ACC112 (cell line): ENCODE data around the gene CNTD1.

Experiments used
- H2AFZ ChIP-seq: fragments of 200-600 bp; sonication (generic); one replicate; pipeline ENCODE4 v1.6.0; 2017; ENCODE audit warnings: antibody characterized with exemption, low read length; ENCODE audit not compliant: unreplicated experiment
- H3K27ac ChIP-seq: fragments of 200-600 bp; sonication (generic); 2 replicates; pipeline ENCODE4 v1.5.1; 2014; ENCODE audit warnings: low read depth, mild to moderate bottlenecking, antibody characterized with exemption, low read length, moderate library complexity
- H3K27me3 ChIP-seq: fragments of 200-600 bp; sonication (generic); 2 replicates; pipeline ENCODE4 v1.6.1; 2014; ENCODE audit warnings: mild to moderate bottlenecking, antibody characterized with exemption, low read length, moderate library complexity, mixed read lengths; ENCODE audit not compliant: insufficient read depth
- H3K36me3 ChIP-seq: fragments of 200-600 bp; sonication (generic); 2 replicates; pipeline ENCODE4 v1.6.1; 2016; ENCODE audit warnings: mild to moderate bottlenecking, antibody characterized with exemption, low read length, moderate library complexity, mixed read lengths; ENCODE audit not compliant: insufficient read depth
- H3K4me1 ChIP-seq: fragments of 200-600 bp; sonication (generic); one replicate; pipeline ENCODE4 v1.6.1; 2016; ENCODE audit warnings: low read length, mixed read lengths; ENCODE audit not compliant: insufficient read depth, unreplicated experiment, control insufficient read depth
- H3K4me3 ChIP-seq: fragments of 200-600 bp; sonication (generic); 2 replicates; pipeline ENCODE4 v1.5.1; 2014; ENCODE audit warnings: mild to moderate bottlenecking, low read depth, low read length
- H3K79me2 ChIP-seq: fragments of 200-600 bp; sonication (generic); one replicate; pipeline ENCODE4 v1.6.0; 2016; ENCODE audit warnings: low read length; ENCODE audit not compliant: control insufficient read depth, unreplicated experiment, insufficient read depth

Gene CNTD1

GRCh38 chr17:42780851-42781638 lies 17.6 kb upstream of the CNTD1 start:
- Histone ChIP-seq H3K4me1 (peaks cover 28% of the 10 kb centered on the region), H3K27me3 (no peaks in the 10 kb centered on the region), H2AFZ (no peak overlapping the region), H3K36me3 (peaks cover 5% of the 10 kb centered on the region; the same call in 1 of the 2 replicates), H3K79me2 (peaks cover 18% of the 10 kb centered on the region), H3K27ac (no peak overlapping the region), H3K4me3 (peak overlapping the region; percentile 81)

GRCh38 chr17:42781639-42782165 lies 17.0 kb upstream of the CNTD1 start:
- peaks cover 18% of the 10 kb centered on the region for H3K79me2 ChIP-seq
- peak overlapping the region; percentile 81 for H3K4me3 ChIP-seq
- H3K36me3 ChIP-seq: peaks cover 5% of the 10 kb centered on the region; the same call in 1 of the 2 replicates
- H2AFZ ChIP-seq: no peak overlapping the region
- peaks cover 28% of the 10 kb centered on the region for H3K4me1 ChIP-seq
- no peaks in the 10 kb centered on the region for H3K27me3 ChIP-seq
- H3K27ac ChIP-seq: no peak overlapping the region

GRCh38 chr17:42782166-42783061 lies 16.2 kb upstream of the CNTD1 start:
- Histone ChIP-seq H3K27me3 (no peaks in the 10 kb centered on the region), H3K4me3 (peak overlapping the region; percentile 81), H3K36me3 (peaks cover 5% of the 10 kb centered on the region; the same call in 1 of the 2 replicates), H3K4me1 (peaks cover 28% of the 10 kb centered on the region), H2AFZ (no peak overlapping the region), H3K27ac (peak overlapping the region; percentile 44), H3K79me2 (peaks cover 18% of the 10 kb centered on the region)

GRCh38 chr17:42783062-42783790 lies 15.4 kb upstream of the CNTD1 start:
- peaks cover 5% of the 10 kb centered on the region; the same call in 1 of the 2 replicates for H3K36me3 ChIP-seq
- no peaks in the 10 kb centered on the region for H3K27me3 ChIP-seq
- no peak overlapping the region for H2AFZ ChIP-seq
- peaks cover 18% of the 10 kb centered on the region for H3K79me2 ChIP-seq
- peak overlapping the region; percentile 81 for H3K4me3 ChIP-seq
- H3K27ac ChIP-seq: peak overlapping the region; percentile 44
- H3K4me1 ChIP-seq: peaks cover 28% of the 10 kb centered on the region

GRCh38 chr17:42783791-42784138 lies 14.9 kb upstream of the CNTD1 start:
- Histone ChIP-seq H3K27me3 (no peaks in the 10 kb centered on the region), H3K27ac (peak overlapping the region; percentile 31), H3K4me3 (0 out of 2 replicates have a peak overlapping the region, but pooled peaks have one; percentile 81), H2AFZ (no peak overlapping the region), H3K36me3 (peaks cover 5% of the 10 kb centered on the region; the same call in 1 of the 2 replicates), H3K79me2 (peaks cover 18% of the 10 kb centered on the region), H3K4me1 (peaks cover 28% of the 10 kb centered on the region)

- H3K4me1 ChIP-seq: peaks cover 28% of the 10 kb centered on the region
- no peak overlapping the region for H3K27ac ChIP-seq
- H3K27me3 ChIP-seq: no peaks in the 10 kb centered on the region
- peaks cover 5% of the 10 kb centered on the region; the same call in 1 of the 2 replicates for H3K36me3 ChIP-seq
- H3K79me2 ChIP-seq: peaks cover 18% of the 10 kb centered on the region
- H2AFZ ChIP-seq: no peak overlapping the region
- no peak overlapping the region for H3K4me3 ChIP-seq
These were observed 14.3 kb upstream of the CNTD1 start for GRCh38 chr17:42784409-42784808.

GRCh38 chr17:42784811-42785592 lies 13.7 kb upstream of the CNTD1 start:
- Histone ChIP-seq H3K27ac (no peak overlapping the region), H3K4me1 (peaks cover 24% of the 10 kb centered on the region), H3K27me3 (no peaks in the 10 kb centered on the region)

GRCh38 chr17:42787266-42787665 lies 11.4 kb upstream of the CNTD1 start:
- Histone ChIP-seq H3K79me2 (peaks cover 4% of the 10 kb centered on the region), H3K4me1 (peaks cover 19% of the 10 kb centered on the region), H3K27ac (no peak overlapping the region), H2AFZ (no peak overlapping the region), H3K27me3 (no peaks in the 10 kb centered on the region), H3K36me3 (peaks cover 9% of the 10 kb centered on the region; the same call in 1 of the 2 replicates), H3K4me3 (no peak overlapping the region)

More at GRCh38 chr17:42784811-42785592, 13.7 kb upstream of the CNTD1 start:
- peaks cover 7% of the 10 kb centered on the region; the same call in 1 of the 2 replicates for H3K36me3 ChIP-seq
- H3K79me2 ChIP-seq: peaks cover 18% of the 10 kb centered on the region
- H3K4me3 ChIP-seq: no peak overlapping the region
- H2AFZ ChIP-seq: no peak overlapping the region

GRCh38 chr17:42791948-42792347 lies 6.7 kb upstream of the CNTD1 start:
- peaks cover 2% of the 10 kb centered on the region for H3K79me2 ChIP-seq
- no peaks in the 10 kb centered on the region for H3K27me3 ChIP-seq
- H3K36me3 ChIP-seq: peaks cover 4% of the 10 kb centered on the region; the same call in 1 of the 2 replicates
- no peak overlapping the region for H3K27ac ChIP-seq
- no peaks in the 10 kb centered on the region for H3K4me1 ChIP-seq
- no peak overlapping the region for H3K4me3 ChIP-seq
- no peak overlapping the region for H2AFZ ChIP-seq
